ENCODE measurements around the gene PIAS2. TPM values are rescaled to one million over a fixed set of nuclear protein-coding genes. Genes with fewer than 3 reads are reported as not detected.
"Not testable (repeated sequence)": the region's sequence is repeated elsewhere in the genome, so short reads cannot be mapped to it uniquely, and the experiment has no call there.

The PIAS2 gene
- polyA plus RNA-seq, 1 donor: 30.3 TPM

DNA sequence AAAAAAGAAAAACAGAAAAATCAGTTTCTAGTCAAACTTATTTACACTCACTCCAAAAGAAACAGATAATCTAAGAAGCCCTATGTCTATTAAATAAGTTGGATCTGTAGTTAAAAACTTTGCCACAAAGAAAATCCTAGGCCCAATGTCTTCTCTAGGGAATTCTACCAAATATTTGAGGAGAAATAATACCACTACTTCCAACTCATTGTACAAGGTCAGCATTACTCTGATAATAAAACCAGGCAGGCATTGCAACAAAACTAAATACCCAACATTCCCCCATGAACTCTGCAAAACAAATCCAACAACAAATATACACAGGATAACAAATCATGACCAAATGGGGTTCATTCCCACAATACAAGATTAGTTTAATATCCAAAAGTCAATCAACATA lies 86.7 kb downstream of the PIAS2 start:
- DNase-seq: no peak

GRCh38 chr18:46829947-46830346 lies 87.4 kb downstream of the PIAS2 start:
- no peak for DNase-seq

- no peak for DNase-seq
Measured at GRCh38 chr18:46829531-46829930, 87.8 kb downstream of the PIAS2 start.

- DNase-seq: no peak
Measured at GRCh38 chr18:46821856-46822711, 95.2 kb downstream of the PIAS2 start.

DNA sequence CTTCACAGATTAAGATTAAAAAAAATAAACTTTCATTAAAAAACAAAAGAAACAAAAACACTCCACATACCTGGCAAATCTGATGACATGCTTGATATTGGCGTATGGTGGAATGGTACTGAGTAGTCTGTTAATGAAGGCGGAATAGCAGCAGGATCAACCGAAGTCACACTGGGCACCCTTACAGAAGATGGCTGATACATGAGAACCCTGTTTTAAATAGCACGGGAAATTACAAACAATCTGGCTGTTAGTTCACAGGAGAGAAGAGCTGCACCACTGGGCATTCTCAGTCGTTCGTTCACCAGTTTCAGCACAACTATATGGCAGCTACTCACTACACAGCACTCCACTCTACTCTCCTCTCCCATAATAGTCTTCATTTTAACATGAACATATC lies 96.4 kb downstream of the PIAS2 start:
- DNase-seq: no peak

GRCh38 chr18:46815661-46816060 lies 101.6 kb downstream of the PIAS2 start:
- DNase-seq: no peak

DNA sequence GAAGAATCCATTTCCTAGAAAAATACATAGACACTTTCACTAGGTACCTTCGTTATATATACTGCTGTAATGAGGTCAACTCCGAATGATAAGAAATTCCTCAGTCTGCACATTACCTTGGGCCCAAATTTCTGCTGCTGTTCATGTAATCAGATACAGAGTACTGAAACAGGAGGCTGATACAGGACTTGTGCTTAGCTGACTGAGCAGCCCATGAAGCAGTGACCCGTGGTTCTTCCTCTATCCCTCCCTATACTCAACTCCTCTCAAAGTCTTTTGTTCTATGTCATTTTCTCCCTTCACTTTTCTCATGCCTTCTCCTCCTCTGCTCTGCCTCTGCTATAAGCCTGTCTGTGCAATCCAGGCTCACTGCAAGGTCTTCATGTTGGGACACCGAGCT lies 102.9 kb downstream of the PIAS2 start:
- DNase-seq: no peak

DNA sequence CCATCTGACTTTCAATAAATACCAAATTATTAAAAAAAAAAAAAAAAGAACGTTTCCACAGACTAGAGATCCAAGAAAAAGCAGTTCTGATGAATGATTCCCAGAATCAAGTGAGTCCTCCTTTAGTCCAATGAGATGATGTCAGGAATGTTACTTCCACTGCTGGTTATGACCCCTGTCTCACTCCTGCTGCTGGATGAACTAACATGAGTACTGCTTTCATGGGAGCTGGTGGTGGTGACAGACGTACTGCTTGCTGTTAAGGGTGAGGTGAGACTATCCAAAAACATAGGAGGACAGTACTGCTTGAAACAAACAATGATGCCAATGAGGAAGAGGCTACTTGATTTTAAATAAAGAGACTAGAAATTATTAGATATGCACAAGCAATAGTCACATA lies 105.0 kb downstream of the PIAS2 start:
- DNase-seq: no peak

DNA sequence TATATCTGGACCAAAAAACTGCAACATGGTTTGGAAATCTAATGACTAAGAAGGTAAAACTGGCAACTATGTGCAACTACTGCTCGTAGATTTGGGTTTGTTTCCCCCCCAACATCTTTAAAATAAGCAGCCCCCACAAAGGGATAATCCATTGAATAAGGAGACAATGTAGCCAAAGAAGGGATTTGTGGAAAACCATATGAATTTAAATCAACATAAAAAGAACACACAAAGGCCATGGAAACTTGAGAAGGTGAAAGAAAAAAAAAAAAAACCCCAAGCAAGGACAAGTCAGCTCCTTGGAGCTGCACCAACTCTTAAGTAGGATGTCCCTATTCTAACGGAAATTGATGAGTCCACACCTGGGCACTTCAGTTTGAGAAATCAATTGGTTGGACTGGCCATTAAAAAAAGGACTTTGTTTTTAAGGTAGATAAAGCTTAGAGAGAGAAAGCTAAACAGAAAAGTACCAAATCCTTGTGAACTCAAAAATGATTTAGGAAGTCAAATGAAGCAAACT lies 106.8 kb downstream of the PIAS2 start:
- DNase-seq: no peak

DNA sequence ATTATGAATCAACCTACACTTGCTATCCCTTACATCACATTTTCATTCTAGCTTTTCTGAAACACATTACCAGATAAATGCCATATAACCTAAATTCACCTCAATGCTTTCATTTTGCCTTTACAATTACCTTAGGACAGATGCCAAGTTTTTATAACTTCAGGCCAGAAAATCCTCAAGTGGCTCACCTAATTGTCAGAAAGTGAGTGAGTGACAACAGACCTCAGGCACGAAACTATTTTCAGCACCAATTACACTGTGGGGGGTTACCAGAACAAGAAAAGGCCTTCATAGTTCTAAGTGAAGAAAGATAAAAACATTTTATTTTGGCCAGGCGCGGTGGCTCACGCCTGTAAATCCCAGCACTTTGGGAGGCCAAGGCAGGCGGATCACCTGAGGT lies 108.2 kb downstream of the PIAS2 start:
- no peak for DNase-seq

DNA sequence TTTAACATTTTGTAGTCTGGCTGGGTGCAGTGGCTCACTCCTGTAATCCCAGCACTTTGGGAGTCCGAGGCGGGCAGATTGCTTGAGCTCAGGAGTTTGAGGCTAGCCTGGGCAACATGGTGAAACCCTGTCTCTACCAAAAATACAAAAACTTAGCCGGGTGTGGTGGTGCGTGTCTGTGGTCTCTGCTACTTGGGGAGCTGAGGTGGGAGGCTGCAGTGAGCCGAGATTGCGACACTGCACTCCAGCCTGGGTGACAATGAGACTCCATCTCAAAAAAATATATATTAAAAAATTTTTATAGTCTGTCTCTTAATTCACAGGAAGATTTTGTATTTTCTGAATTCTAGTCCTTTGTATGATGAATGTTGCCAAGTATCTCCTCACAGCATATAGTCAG lies 121.4 kb downstream of the PIAS2 start:
- DNase-seq: not testable (repeated sequence)

GRCh38 chr18:46794607-46795006 lies 122.7 kb downstream of the PIAS2 start:
- DNase-seq: no peak

- DNase-seq: no peak
Measured at GRCh38 chr18:46793565-46793964, 123.7 kb downstream of the PIAS2 start.

DNA sequence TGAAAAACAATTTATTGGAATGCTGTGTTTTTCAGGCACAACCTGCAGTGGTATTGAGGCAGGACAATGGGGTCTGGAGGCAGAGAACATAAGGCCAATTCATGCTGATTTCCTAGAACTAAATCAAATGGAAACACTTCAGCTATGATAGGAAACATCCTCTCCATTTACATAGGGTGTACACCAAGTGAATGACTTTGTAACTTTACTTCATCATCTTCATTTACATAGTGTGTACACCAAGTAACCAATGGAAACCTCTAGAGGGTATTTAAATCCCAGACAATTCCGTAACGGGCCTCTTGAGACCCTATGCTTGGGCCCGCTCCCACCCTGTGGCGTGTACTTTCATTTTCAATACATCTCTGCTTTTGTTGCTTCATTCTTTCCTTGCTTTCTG lies 128.2 kb downstream of the PIAS2 start:
- DNase-seq: no peak

GRCh38 chr18:46787674-46788073 lies 129.6 kb downstream of the PIAS2 start:
- DNase-seq: no peak

- DNase-seq: no peak
Measured at GRCh38 chr18:46772357-46772756, 144.9 kb downstream of the PIAS2 start.

DNA sequence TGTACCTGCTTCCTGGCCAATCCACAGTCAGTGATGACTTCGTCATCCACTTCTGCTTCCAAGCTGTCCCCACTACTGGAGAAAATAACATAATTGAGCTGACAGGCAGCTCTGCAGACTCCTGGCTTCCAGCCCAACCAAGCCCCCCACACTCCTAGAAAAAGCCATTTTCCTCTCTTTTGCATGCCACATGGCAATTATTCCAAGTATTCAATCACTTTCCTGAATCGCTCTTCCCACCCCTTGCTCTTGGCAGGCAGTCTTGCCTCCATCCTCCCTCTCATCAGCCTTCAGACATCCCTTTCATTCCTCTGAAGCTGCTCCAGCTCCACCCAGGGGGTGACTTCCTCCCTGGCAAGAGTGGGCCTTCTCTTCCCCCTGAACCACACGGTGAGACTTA lies 146.2 kb downstream of the PIAS2 start:
- no peak for DNase-seq

GRCh38 chr18:46770708-46771107 lies 146.6 kb downstream of the PIAS2 start:
- DNase-seq: no peak

- DNase-seq: no peak
Measured at GRCh38 chr18:46768166-46768921, 149.0 kb downstream of the PIAS2 start.

GRCh38 chr18:46767217-46767616 lies 150.1 kb downstream of the PIAS2 start:
- no peak for DNase-seq

DNA sequence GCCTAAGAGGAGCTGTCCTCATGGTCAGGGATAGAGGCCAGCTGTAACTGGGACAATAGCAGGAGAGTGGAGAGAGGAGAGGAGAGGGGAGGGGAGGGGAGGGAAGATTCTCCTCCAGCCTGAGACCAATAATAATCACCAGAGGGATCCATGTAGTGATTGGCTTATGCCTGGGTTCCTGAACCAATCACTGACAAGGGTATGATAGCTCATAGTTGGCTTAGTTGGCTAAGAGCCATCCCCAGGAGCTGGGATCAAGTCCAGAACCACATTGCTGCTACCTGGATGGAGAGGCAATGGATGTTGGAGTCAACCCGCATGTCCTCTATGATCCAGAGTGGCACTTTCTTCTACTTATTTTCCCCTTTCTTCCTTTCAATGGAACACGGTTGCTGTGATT lies 152.7 kb downstream of the PIAS2 start:
- no peak for DNase-seq

- DNase-seq: no peak
Measured at GRCh38 chr18:46761059-46761769, 156.1 kb downstream of the PIAS2 start.

DNA sequence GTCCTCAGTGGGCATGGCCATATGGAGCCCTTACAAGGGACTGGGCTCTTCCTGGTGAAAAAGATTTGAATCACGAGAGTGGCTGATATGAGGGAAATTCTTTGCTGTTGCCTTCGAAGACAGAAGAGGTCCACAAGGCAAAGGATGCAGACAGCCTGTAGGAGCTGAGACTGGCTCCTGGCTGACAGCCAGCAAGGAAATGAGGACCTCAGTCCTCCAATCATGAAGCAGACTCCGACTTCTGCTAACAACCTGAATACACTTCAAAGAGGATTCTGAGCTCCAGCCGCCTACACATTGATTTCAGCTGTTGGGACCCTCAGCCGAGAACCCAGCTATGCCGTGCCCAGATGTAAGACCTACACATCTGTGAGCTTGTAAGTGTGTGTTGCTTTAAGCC lies 157.4 kb downstream of the PIAS2 start:
- DNase-seq: no peak

All from hindlimb muscle (tissue), 1 donor.